ENCODE measurements around the gene PMEPA1. TPM values are rescaled to one million over a fixed set of nuclear protein-coding genes. Genes with fewer than 3 reads are reported as not detected.
"Not testable (repeated sequence)": the region's sequence is repeated elsewhere in the genome, so short reads cannot be mapped to it uniquely, and the experiment has no call there.

The PMEPA1 gene
- total RNA-seq, 1 donor from 2014 or later, result 61.3 TPM

GRCh38 chr20:57638895-57639236 lies 70.9 kb downstream of the PMEPA1 start:
- H3K27me3 Mint-ChIP-seq (ENCODE audit: unreplicated experiment), result peaks cover 2% of the 10 kb centered on the region
- no peak for DNase-seq (ENCODE audit: low spot score)
- H3K4me1 Mint-ChIP-seq (ENCODE audit: unreplicated experiment), result no peaks in the 10 kb centered on the region
- TF ChIP-seq, protein P1, sequence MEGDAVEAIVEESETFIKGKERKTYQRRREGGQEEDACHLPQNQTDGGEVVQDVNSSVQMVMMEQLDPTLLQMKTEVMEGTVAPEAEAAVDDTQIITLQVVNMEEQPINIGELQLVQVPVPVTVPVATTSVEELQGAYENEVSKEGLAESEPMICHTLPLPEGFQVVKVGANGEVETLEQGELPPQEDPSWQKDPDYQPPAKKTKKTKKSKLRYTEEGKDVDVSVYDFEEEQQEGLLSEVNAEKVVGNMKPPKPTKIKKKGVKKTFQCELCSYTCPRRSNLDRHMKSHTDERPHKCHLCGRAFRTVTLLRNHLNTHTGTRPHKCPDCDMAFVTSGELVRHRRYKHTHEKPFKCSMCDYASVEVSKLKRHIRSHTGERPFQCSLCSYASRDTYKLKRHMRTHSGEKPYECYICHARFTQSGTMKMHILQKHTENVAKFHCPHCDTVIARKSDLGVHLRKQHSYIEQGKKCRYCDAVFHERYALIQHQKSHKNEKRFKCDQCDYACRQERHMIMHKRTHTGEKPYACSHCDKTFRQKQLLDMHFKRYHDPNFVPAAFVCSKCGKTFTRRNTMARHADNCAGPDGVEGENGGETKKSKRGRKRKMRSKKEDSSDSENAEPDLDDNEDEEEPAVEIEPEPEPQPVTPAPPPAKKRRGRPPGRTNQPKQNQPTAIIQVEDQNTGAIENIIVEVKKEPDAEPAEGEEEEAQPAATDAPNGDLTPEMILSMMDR (IDR thresholded peaks at IDR 0.05; ENCODE audit: unreplicated experiment), result no peak
- no peaks in the 10 kb centered on the region for H3K36me3 Mint-ChIP-seq (ENCODE audit: low read depth, unreplicated experiment)
- H3K9me3 Mint-ChIP-seq (ENCODE audit: unreplicated experiment), result no peaks in the 10 kb centered on the region
- no peak overlapping the region for H3K27ac Mint-ChIP-seq (ENCODE audit: unreplicated experiment)
- H3K4me3 Mint-ChIP-seq (ENCODE audit: unreplicated experiment), result no peak overlapping the region

- Mint-ChIP-seq H3K9me3 (ENCODE audit: unreplicated experiment) (no peaks in the 10 kb centered on the region), H3K27me3 (ENCODE audit: unreplicated experiment) (peaks cover 2% of the 10 kb centered on the region), H3K36me3 (ENCODE audit: low read depth, unreplicated experiment) (no peaks in the 10 kb centered on the region), H3K4me3 (ENCODE audit: unreplicated experiment) (no peak overlapping the region), H3K4me1 (ENCODE audit: unreplicated experiment) (no peaks in the 10 kb centered on the region), H3K27ac (ENCODE audit: unreplicated experiment) (no peak overlapping the region)
- TF ChIP-seq, protein P1 (IDR thresholded peaks at IDR 0.05; ENCODE audit: unreplicated experiment), result no peak
- DNase-seq (ENCODE audit: low spot score), result no peak
Measured at GRCh38 chr20:57638173-57638894, 71.5 kb downstream of the PMEPA1 start.

- Mint-ChIP-seq H3K4me3 (ENCODE audit: unreplicated experiment) (no peak overlapping the region), H3K27me3 (ENCODE audit: unreplicated experiment) (no peaks in the 10 kb centered on the region), H3K4me1 (ENCODE audit: unreplicated experiment) (peaks cover 2% of the 10 kb centered on the region), H3K36me3 (ENCODE audit: low read depth, unreplicated experiment) (no peaks in the 10 kb centered on the region), H3K9me3 (ENCODE audit: unreplicated experiment) (no peaks in the 10 kb centered on the region), H3K27ac (ENCODE audit: unreplicated experiment) (no peak overlapping the region)
- DNase-seq (ENCODE audit: low spot score), result no peak
- TF ChIP-seq, protein P1 (IDR thresholded peaks at IDR 0.05; ENCODE audit: unreplicated experiment), result no peak
Measured at GRCh38 chr20:57633945-57634491, 75.8 kb downstream of the PMEPA1 start.

DNA sequence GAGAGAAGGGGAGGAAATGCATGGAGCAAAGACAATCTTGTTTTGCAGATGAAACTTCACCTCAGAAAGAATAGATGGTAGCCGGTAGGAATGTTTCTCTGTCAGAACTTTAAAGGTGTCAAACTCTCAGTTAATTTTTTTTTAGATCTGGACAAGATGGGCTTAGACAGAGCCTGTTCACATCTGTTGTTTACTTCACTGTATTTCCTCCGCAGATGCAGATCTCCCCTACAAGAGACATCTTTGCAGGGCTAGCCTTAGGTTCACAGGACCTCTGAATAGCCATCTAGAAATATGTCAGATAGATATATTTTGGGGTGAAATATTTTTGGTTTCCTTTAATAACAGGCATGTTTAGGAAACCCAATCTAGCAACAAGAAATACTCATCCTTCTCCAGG lies 77.5 kb downstream of the PMEPA1 start:
- Mint-ChIP-seq H3K36me3 (ENCODE audit: low read depth, unreplicated experiment) (no peaks in the 10 kb centered on the region), H3K27ac (ENCODE audit: unreplicated experiment) (no peak overlapping the region), H3K4me1 (ENCODE audit: unreplicated experiment) (peaks cover 8% of the 10 kb centered on the region), H3K4me3 (ENCODE audit: unreplicated experiment) (no peak overlapping the region), H3K9me3 (ENCODE audit: unreplicated experiment) (no peaks in the 10 kb centered on the region), H3K27me3 (ENCODE audit: unreplicated experiment) (no peaks in the 10 kb centered on the region)
- DNase-seq (ENCODE audit: low spot score), result no peak
- TF ChIP-seq, protein P1 (IDR thresholded peaks at IDR 0.05; ENCODE audit: unreplicated experiment), result no peak

GRCh38 chr20:57630061-57630460 lies 79.8 kb downstream of the PMEPA1 start:
- no peaks in the 10 kb centered on the region for H3K36me3 Mint-ChIP-seq (ENCODE audit: low read depth, unreplicated experiment)
- H3K4me3 Mint-ChIP-seq (ENCODE audit: unreplicated experiment), result no peak overlapping the region
- no peak for DNase-seq (ENCODE audit: low spot score)
- H3K9me3 Mint-ChIP-seq (ENCODE audit: unreplicated experiment), result no peaks in the 10 kb centered on the region
- TF ChIP-seq, protein P1 (IDR thresholded peaks at IDR 0.05; ENCODE audit: unreplicated experiment), result no peak
- no peaks in the 10 kb centered on the region for H3K27me3 Mint-ChIP-seq (ENCODE audit: unreplicated experiment)
- no peak overlapping the region for H3K27ac Mint-ChIP-seq (ENCODE audit: unreplicated experiment)
- H3K4me1 Mint-ChIP-seq (ENCODE audit: unreplicated experiment), result peaks cover 8% of the 10 kb centered on the region

- H3K4me3 Mint-ChIP-seq (ENCODE audit: unreplicated experiment); H3K27ac Mint-ChIP-seq (ENCODE audit: unreplicated experiment); H3K36me3 Mint-ChIP-seq (ENCODE audit: low read depth, unreplicated experiment); H3K9me3 Mint-ChIP-seq (ENCODE audit: unreplicated experiment); H3K4me1 Mint-ChIP-seq (ENCODE audit: unreplicated experiment); H3K27me3 Mint-ChIP-seq (ENCODE audit: unreplicated experiment); DNase-seq (ENCODE audit: low spot score): not testable (repeated sequence)
Measured at GRCh38 chr20:57629491-57629901, 80.3 kb downstream of the PMEPA1 start.

DNA sequence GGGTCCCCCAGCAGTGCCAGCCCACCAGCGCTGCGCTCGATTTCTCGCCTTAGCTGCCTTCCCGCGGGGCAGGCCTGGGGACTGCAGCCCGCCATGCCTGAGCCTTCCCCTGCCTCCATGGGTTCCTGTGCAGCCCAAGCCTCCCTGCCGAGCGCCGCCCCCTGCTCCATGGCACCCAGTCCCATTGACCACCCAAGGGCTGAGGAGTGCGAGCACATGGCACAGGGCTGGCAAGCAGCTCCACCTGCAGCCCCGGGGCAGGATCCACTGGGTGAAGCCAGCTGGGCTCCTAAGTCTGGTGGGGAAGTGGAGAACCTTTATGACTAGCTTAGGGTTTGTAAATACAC lies 80.9 kb downstream of the PMEPA1 start:
- H3K4me3 Mint-ChIP-seq (ENCODE audit: unreplicated experiment); H3K9me3 Mint-ChIP-seq (ENCODE audit: unreplicated experiment); DNase-seq (ENCODE audit: low spot score); H3K27ac Mint-ChIP-seq (ENCODE audit: unreplicated experiment); H3K4me1 Mint-ChIP-seq (ENCODE audit: unreplicated experiment); H3K27me3 Mint-ChIP-seq (ENCODE audit: unreplicated experiment); H3K36me3 Mint-ChIP-seq (ENCODE audit: low read depth, unreplicated experiment): not testable (repeated sequence)
